H1 (cell line): ENCODE data around the gene EXT2. TPM values are rescaled to one million over a fixed set of nuclear protein-coding genes. Genes with fewer than 3 reads are reported as not detected.

Experiments used
- CTCF ChIA-PET: fragments of 300-600 bp; sonication (Branson Sonifier 250); formaldehyde crosslinking; loops from one replicate; lab custom pipeline; 2021; ENCODE audit not compliant: partially characterized antibody; lab: Charles Lee
- POLR2A ChIA-PET: fragments of 300-600 bp; sonication (Branson Sonifier 250); formaldehyde crosslinking; loops from one replicate; lab custom pipeline; 2021; ENCODE audit warnings: inconsistent platforms; ENCODE audit not compliant: partially characterized antibody; lab: Charles Lee
- DNase-seq, 2 experiments: peaks; one replicate each; pipeline versions ENCODE4 v3.0.0 to v3.0.0-alpha.2; 2010 to 2022; ENCODE audit warnings: low spot score in 2 of 2, low read depth in 1 of 2, mixed read lengths in 1 of 2
- FAIRE-seq: peaks from 2 replicates; lab custom pipeline; 2011; peaks lifted over from hg19 to GRCh38; lab: Jason Lieb, UNC
- H2AFZ ChIP-seq: 2 replicates; pipeline ENCODE4 v1.8.1; 2012; ENCODE audit warnings: low read length, inconsistent platforms
- H2AK5ac ChIP-seq: 2 replicates; pipeline ENCODE4 v1.6.1; 2013; ENCODE audit warnings: low read depth, low read length
- H2BK120ac ChIP-seq: replicated peaks from 2 replicates; pipeline ENCODE3; 2013; ENCODE audit warnings: low read depth, low read length, inconsistent platforms
- H2BK12ac ChIP-seq: 2 replicates; pipeline ENCODE4 v1.6.1; 2013; ENCODE audit warnings: low read depth, low read length
- H2BK15ac ChIP-seq: 2 replicates; pipeline ENCODE4 v1.6.1; 2013; ENCODE audit warnings: low read length
- H2BK20ac ChIP-seq: 2 replicates; pipeline ENCODE4 v1.6.1; 2013; ENCODE audit warnings: low read length
- H2BK5ac ChIP-seq: 2 replicates; pipeline ENCODE4 v1.6.1; 2013; ENCODE audit warnings: low read depth, low read length
- H3K14ac ChIP-seq: 2 replicates; pipeline ENCODE4 v1.6.1; 2013; ENCODE audit warnings: inconsistent platforms; ENCODE audit not compliant: insufficient read length
- H3K18ac ChIP-seq: 2 replicates; pipeline ENCODE4 v1.6.1; 2013; ENCODE audit warnings: low read length; ENCODE audit errors: extremely low read depth
- H3K23ac ChIP-seq: 2 replicates; pipeline ENCODE4 v1.6.1; 2013; ENCODE audit warnings: inconsistent platforms; ENCODE audit not compliant: insufficient read length
- H3K23me2 ChIP-seq: 2 replicates; pipeline ENCODE4 v1.6.1; 2013; ENCODE audit warnings: low read depth, low read length
- H3K27ac ChIP-seq: 2 replicates; pipeline ENCODE4 v1.6.1; 2011; ENCODE audit warnings: low read depth, low read length, inconsistent platforms
- H3K27me3 ChIP-seq, 4 experiments: replicated peaks in 1 of 4; 1 replicate in 1 of 4; 2 replicates in 3 of 4; pipeline versions ENCODE4 v1.6.1 to v1.8.1; 2011 to 2013; ENCODE audit warnings: low read length in 3 of 4, mild to moderate bottlenecking in 3 of 4, inconsistent platforms in 2 of 4, mixed read lengths in 2 of 4, moderate library complexity in 1 of 4; ENCODE audit not compliant: control insufficient read depth in 3 of 4, insufficient read depth in 3 of 4; ENCODE audit errors: extremely low read depth in 1 of 4
- H3K36me3 ChIP-seq, 4 experiments: 2 replicates each; pipeline versions ENCODE4 v1.6.1 to v1.8.1; 2011 to 2013; ENCODE audit warnings: mild to moderate bottlenecking in 4 of 4, low read length in 3 of 4, moderate library complexity in 2 of 4, control low read depth in 1 of 4, inconsistent platforms in 1 of 4; ENCODE audit not compliant: insufficient read depth in 4 of 4, control insufficient read depth in 2 of 4
- H3K4ac ChIP-seq: replicated peaks from 2 replicates; pipeline ENCODE3; 2013; ENCODE audit warnings: low read length, low read depth, mixed read lengths, inconsistent platforms; ENCODE audit not compliant: insufficient read length
- H3K4me1 ChIP-seq, 4 experiments: replicated peaks in 1 of 4; 1 replicate in 1 of 4; 2 replicates in 3 of 4; pipeline versions ENCODE4 v1.6.1 to v1.8.1; 2011 to 2013; ENCODE audit warnings: low read length in 3 of 4, inconsistent platforms in 2 of 4, mixed read lengths in 1 of 4; ENCODE audit not compliant: insufficient read depth in 4 of 4, control insufficient read depth in 3 of 4
- H3K4me2 ChIP-seq, 2 experiments: 2 replicates each; pipeline versions ENCODE4 v1.6.1 to v1.8.1; 2011 to 2013; ENCODE audit warnings: low read depth in 2 of 2, low read length in 2 of 2, control low read depth in 1 of 2, inconsistent platforms in 1 of 2, mild to moderate bottlenecking in 1 of 2; ENCODE audit not compliant: insufficient read depth in 1 of 2
- H3K4me3 ChIP-seq, 4 experiments: fragments of 200-600, 300-600 bp in 1 of 4; sonication (generic), shearing (Covaris generic), sonication (Bioruptor Twin) in 1 of 4; 2 replicates each; pipeline versions ENCODE4 v1.5.1 to v1.8.1; 2011 to 2016; ENCODE audit warnings: low read length in 4 of 4, low read depth in 3 of 4, control low read depth in 2 of 4, inconsistent platforms in 2 of 4, mild to moderate bottlenecking in 2 of 4, mixed read lengths in 1 of 4, moderate library complexity in 1 of 4; ENCODE audit not compliant: insufficient read depth in 2 of 4; ENCODE audit errors: extremely low read depth in 1 of 4
- H3K56ac ChIP-seq: replicated peaks from 2 replicates; pipeline ENCODE3; 2013; ENCODE audit warnings: low read depth, mild to moderate bottlenecking, mixed read lengths, low read length, inconsistent platforms; ENCODE audit not compliant: insufficient read length
- H3K79me1 ChIP-seq: 2 replicates; pipeline ENCODE4 v1.6.1; 2013; ENCODE audit warnings: low read depth, low read length, control low read depth
- H3K79me2 ChIP-seq, 2 experiments: 2 replicates each; pipeline versions ENCODE4 v1.6.1 to v1.8.1; 2012 to 2013; ENCODE audit warnings: low read length in 2 of 2, mild to moderate bottlenecking in 2 of 2, inconsistent platforms in 1 of 2; ENCODE audit not compliant: insufficient read depth in 2 of 2, control insufficient read depth in 1 of 2
- H3K9ac ChIP-seq, 4 experiments: replicated peaks in 1 of 4; 1 replicate in 1 of 4; 2 replicates in 3 of 4; pipeline versions ENCODE4 v1.6.1 to v1.8.1; 2011 to 2013; ENCODE audit warnings: low read depth in 3 of 4, low read length in 3 of 4, control low read depth in 2 of 4, mild to moderate bottlenecking in 2 of 4, moderate library complexity in 2 of 4, inconsistent platforms in 1 of 4; ENCODE audit errors: extremely low read depth in 1 of 4
- H3K9me3 ChIP-seq, 2 experiments: 2 replicates each; pipeline versions ENCODE4 v1.6.1 to v1.8.1; 2012 to 2013; ENCODE audit warnings: mild to moderate bottlenecking in 2 of 2, moderate library complexity in 2 of 2, control low read depth in 1 of 2, inconsistent platforms in 1 of 2, low read depth in 1 of 2, low read length in 1 of 2, mixed read lengths in 1 of 2; ENCODE audit not compliant: insufficient read depth in 2 of 2
- H4K20me1 ChIP-seq, 2 experiments: replicated peaks in 1 of 2; 2 replicates each; pipeline versions ENCODE3 to v1.8.1; 2011 to 2013; ENCODE audit warnings: inconsistent platforms in 2 of 2, low read length in 2 of 2, mild to moderate bottlenecking in 1 of 2; ENCODE audit not compliant: insufficient read depth in 2 of 2, control insufficient read depth in 1 of 2
- H4K5ac ChIP-seq: 2 replicates; pipeline ENCODE4 v1.6.1; 2013; ENCODE audit warnings: low read length, low read depth, mixed read lengths, inconsistent platforms; ENCODE audit not compliant: insufficient read length
- H4K8ac ChIP-seq: 2 replicates; pipeline ENCODE4 v1.8.0; 2013; ENCODE audit warnings: mild to moderate bottlenecking, moderate library complexity, low read length, inconsistent platforms; ENCODE audit not compliant: insufficient read depth; ENCODE audit errors: extremely low read depth
- H4K91ac ChIP-seq: replicated peaks from 2 replicates; pipeline ENCODE3; 2013; ENCODE audit warnings: low read length, mixed read lengths, inconsistent platforms; ENCODE audit not compliant: insufficient read length
- SP4 ChIP-seq: IDR thresholded peaks from 2 replicates; pipeline ENCODE4 v1.6.1; 2012; ENCODE audit warnings: low read length, inconsistent platforms
- polyA plus RNA-seq, 7 experiments: library from polyadenylated mRNA; depleted of rRNA in 3 of 7; stranded (reverse) in 5 of 7; unstranded in 2 of 7; fragments of >200 nt in 5 of 7; fragments of 200-250 nt in 2 of 7; gene quantifications; 1 replicate in 5 of 7; 2 replicates in 1 of 7; 4 replicates in 1 of 7; pipeline versions ENCODE4 v1.2.1 to v1.2.3, GENCODE V29; 2011 to 2013; ENCODE audit warnings: missing spikeins in 2 of 7, mixed read lengths in 2 of 7
- total RNA-seq: library from RNA; stranded (reverse); fragmentation: NEBNext Ultra II Directional; extraction: Animal tissue kit (Norgen Biotek cat#: 25700); gene quantifications from 2 replicates; pipeline ENCODE4 v1.2.1, GENCODE V29; 2021

Gene EXT2
- total and polyA plus RNA-seq, 2 of the 8 experiments (the other 6 are each of a cell fraction or from before 2014, with no cell fraction given) = 29.8 to 42.8 TPM

GRCh38 chr11:44223238-44223637 lies 127.8 kb downstream of the EXT2 start:
- ChIA-PET POLR2A (interaction anchor here (1.2 kb wide), 1 partner anchor 13 kb away, joined by 4 read pairs; no protein-coding TSS in a partner anchor), CTCF (interaction anchor here (0.7 to 2.9 kb wide), 3 partner anchors 32 to 89 kb away, joined by 3 to 8 read pairs (median 5); no protein-coding TSS in a partner anchor)
- no peak for TF ChIP-seq SP4
- H3K14ac ChIP-seq = no peak overlapping the region
- H3K23ac ChIP-seq = no peak overlapping the region
- H3K4ac ChIP-seq = no peak overlapping the region
- no peak overlapping the region for H2BK20ac ChIP-seq
- H3K27me3 ChIP-seq = no peaks in the 10 kb centered on the region
- no peaks in the 10 kb centered on the region for H3K36me3 ChIP-seq
- H2BK120ac ChIP-seq = no peak overlapping the region
- no peak overlapping the region for H2BK5ac ChIP-seq
- no peak overlapping the region for H2BK12ac ChIP-seq
- no peak overlapping the region for H2AFZ ChIP-seq
- H3K23me2 ChIP-seq = no peaks in the 10 kb centered on the region
- H4K20me1 ChIP-seq = no peaks in the 10 kb centered on the region
- no peak overlapping the region for H3K18ac ChIP-seq
- no peak overlapping the region for H2AK5ac ChIP-seq
- H3K4me1 ChIP-seq = peaks cover 0 to 4% (median 0%) of the 10 kb centered on the region in 4 experiments; a peak in 1 of 7 replicates
- no peak overlapping the region for H4K8ac ChIP-seq
- FAIRE-seq (no peak), DNase-seq (no peak)
- no peaks in the 10 kb centered on the region for H3K79me2 ChIP-seq
- no peak overlapping the region for H4K5ac ChIP-seq
- H4K91ac ChIP-seq = no peak overlapping the region
- H3K4me3 ChIP-seq = no peak overlapping the region
- H3K9me3 ChIP-seq = no peaks in the 10 kb centered on the region
- H3K79me1 ChIP-seq = no peaks in the 10 kb centered on the region; the same call in 1 of the 2 replicates
- no peak overlapping the region for H3K56ac ChIP-seq
- H3K9ac ChIP-seq = no peak overlapping the region
- H3K4me2 ChIP-seq = no peak overlapping the region
- no peak overlapping the region for H3K27ac ChIP-seq
- H2BK15ac ChIP-seq = no peak overlapping the region
